Upper lobe of left lung (tissue), 6 donors: ENCODE data around the gene ADAMTS1. TPM values are rescaled to one million over a fixed set of nuclear protein-coding genes. Genes with fewer than 3 reads are reported as not detected.
A peak's percentile ranks its signal among the peaks of the same experiment; 100 is the strongest.

Experiments used
- ATAC-seq, 2 donors: fragments of 200-7000 bp; cut with Tn5 transposase; one replicate each; pipeline ENCODE4 v1.9.1; 2022; ENCODE audit warnings: mild to moderate bottlenecking in 2 of 2, moderate library complexity in 2 of 2; ENCODE audit not compliant: low FRiP score in 2 of 2
- DNase-seq, 2 donors: peaks; one replicate each; pipeline ENCODE4 v3.0.0-alpha.2; 2019 to 2020
- H3K27ac ChIP-seq, 4 donors: fragments of 200-600 bp; sonication (generic); one replicate each; pipeline ENCODE4 v1.5.1; 2016 to 2019
- H3K27me3 ChIP-seq, 4 donors: fragments of 200-600 bp; sonication (generic); one replicate each; pipeline ENCODE4 v1.5.1; 2017 to 2019
- H3K36me3 ChIP-seq, 4 donors: fragments of 200-600 bp; sonication (generic); one replicate each; pipeline ENCODE4 v1.5.1; 2016 to 2019
- H3K4me1 ChIP-seq, 4 donors: fragments of 200-600 bp; sonication (generic); one replicate each; pipeline ENCODE4 v1.5.1; 2018 to 2019
- H3K4me3 ChIP-seq, 4 donors: fragments of 200-600 bp; sonication (generic); one replicate each; pipeline ENCODE4 v1.5.1; 2017 to 2019; ENCODE audit warnings: mild to moderate bottlenecking in 2 of 4, moderate library complexity in 1 of 4
- H3K9me3 ChIP-seq, 4 donors: fragments of 200-600 bp; sonication (generic); one replicate each; pipeline ENCODE4 v1.5.1; 2018 to 2019
- CTCF ChIP-seq, 6 experiments: fragments of 450-650 bp in 4 of 6; fragments of 200-600 bp in 2 of 6; sonication (generic) in 2 of 6; IDR thresholded peaks; one replicate each; pipeline ENCODE4 v1.5.1; 2016 to 2019; ENCODE audit warnings: antibody characterized with exemption in 6 of 6
- EP300 ChIP-seq, 4 donors: sonication (generic); formaldehyde crosslinking; IDR thresholded peaks; one replicate each; pipeline ENCODE4 v1.5.1; 2017; ENCODE audit warnings: antibody characterized with exemption in 4 of 4, control low read depth in 2 of 4
- POLR2A ChIP-seq, 4 donors: fragments of 450-650 bp; IDR thresholded peaks; one replicate each; pipeline ENCODE4 v1.5.1; 2016 to 2017; ENCODE audit warnings: antibody characterized with exemption in 4 of 4, mild to moderate bottlenecking in 2 of 4
- POLR2AphosphoS5 ChIP-seq, 2 donors: sonication (generic); formaldehyde crosslinking; IDR thresholded peaks; one replicate each; pipeline ENCODE4 v1.5.1; 2017; ENCODE audit warnings: antibody characterized with exemption in 2 of 2
- WGBS, 2 donors: methylation state at CpG; one replicate each; pipeline ENCODE4 v1.1.5; 2017 to 2018; 5-methylcytosine and 5-hydroxymethylcytosine counted together
- total RNA-seq, 6 donors: library from RNA; depleted of rRNA in 4 of 6; stranded (reverse); fragments of >200 nt in 4 of 6; gene quantifications; one replicate each; pipeline versions ENCODE4 v1.1.0 to v1.2.1, GENCODE V29; 2016 to 2021
- donor health status: DM: no; HTN: no; CAD: no; lungs with moderate emphysema.
- donor health status: DM: no; HTN: yes; CAD: no; lungs with severe emphysema.

ADAMTS1 gene
- total RNA-seq, 6 donors from 2014 or later: 37.9 to 144 (median 58.4) TPM

- 2 to 5% methylated on average over 31 to 35 of the region's 35 CpGs for WGBS, 2 donors
- DNase-seq: peak; percentile 89 to 93
- Histone ChIP-seq H3K27me3 (peaks cover 0 to 12% (median 5%) of the 10 kb centered on the region in 4 donors), H3K4me3 (peak overlapping the region; percentile 59 to 83 (median 71)), H3K9me3 (no peaks in the 10 kb centered on the region), H3K4me1 (peaks cover 21 to 51% (median 31%) of the 10 kb centered on the region in 4 donors), H3K27ac (peak overlapping the region; percentile 88 to 98 (median 91)), H3K36me3 (peaks cover 0 to 44% (median 13%) of the 10 kb centered on the region in 4 donors)
- peak in 1 of 4 donors; percentile 9 for TF ChIP-seq POLR2A (IDR thresholded peaks at IDR 0.05)
- TF ChIP-seq CTCF (IDR thresholded peaks at IDR 0.05): no peak
- peak in 1 of 2 donors; percentile 51 for TF ChIP-seq POLR2AphosphoS5 (IDR thresholded peaks at IDR 0.05)
- no peak for TF ChIP-seq EP300 (IDR thresholded peaks at IDR 0.05)
- peak; percentile 70 to 86 for ATAC-seq
These were observed 2.0 kb downstream of the ADAMTS1 start for GRCh38 chr21:26842974-26843932.

GRCh38 chr21:26842300-26842699 lies 2.9 kb downstream of the ADAMTS1 start:
- TF ChIP-seq CTCF (IDR thresholded peaks at IDR 0.05): no peak
- TF ChIP-seq POLR2AphosphoS5 (IDR thresholded peaks at IDR 0.05): no peak
- TF ChIP-seq EP300 (IDR thresholded peaks at IDR 0.05): no peak
- TF ChIP-seq POLR2A (IDR thresholded peaks at IDR 0.05): no peak
- DNase-seq (no peak), ATAC-seq (no peak)
- Histone ChIP-seq H3K27ac (peak overlapping the region in 2 of 4 donors; percentile 91 to 98), H3K9me3 (no peaks in the 10 kb centered on the region), H3K4me3 (peak overlapping the region; percentile 12 to 75 (median 63)), H3K27me3 (peaks cover 0 to 12% (median 5%) of the 10 kb centered on the region in 4 donors), H3K36me3 (peaks cover 0 to 54% (median 22%) of the 10 kb centered on the region in 4 donors), H3K4me1 (peaks cover 21 to 51% (median 31%) of the 10 kb centered on the region in 4 donors)
- WGBS, 2 donors: 75 to 77% methylated on average over 11 of the region's 11 CpGs

GRCh38 chr21:26840912-26841311 lies 4.3 kb downstream of the ADAMTS1 start:
- ATAC-seq (no peak), DNase-seq (no peak)
- H3K4me3 ChIP-seq: peak overlapping the region in 1 of 4 donors; percentile 75
- no peak for TF ChIP-seq CTCF (IDR thresholded peaks at IDR 0.05)
- TF ChIP-seq POLR2A (IDR thresholded peaks at IDR 0.05): no peak
- no peak for TF ChIP-seq EP300 (IDR thresholded peaks at IDR 0.05)
- no peak for TF ChIP-seq POLR2AphosphoS5 (IDR thresholded peaks at IDR 0.05)
- H3K27me3 ChIP-seq: peaks cover 0 to 12% (median 5%) of the 10 kb centered on the region in 4 donors
- H3K4me1 ChIP-seq: peaks cover 13 to 37% (median 26%) of the 10 kb centered on the region in 4 donors
- H3K9me3 ChIP-seq: no peaks in the 10 kb centered on the region
- peaks cover 0 to 66% (median 25%) of the 10 kb centered on the region in 4 donors for H3K36me3 ChIP-seq
- WGBS, 2 donors: 78% methylated on average over 7 of the region's 7 CpGs
- no peak overlapping the region for H3K27ac ChIP-seq

GRCh38 chr21:26840201-26840600 lies 5.0 kb downstream of the ADAMTS1 start:
- ATAC-seq: no peak
- H3K4me1 ChIP-seq: peaks cover 13 to 30% (median 22%) of the 10 kb centered on the region in 4 donors
- peak in 1 of 2 donors; percentile 10 for DNase-seq
- H3K27ac ChIP-seq: no peak overlapping the region
- peaks cover 0 to 68% (median 25%) of the 10 kb centered on the region in 4 donors for H3K36me3 ChIP-seq
- 65 to 83% methylated on average over 10 of the region's 10 CpGs for WGBS, 2 donors
- TF ChIP-seq POLR2AphosphoS5 (IDR thresholded peaks at IDR 0.05) (no peak), CTCF (IDR thresholded peaks at IDR 0.05) (no peak)
- peaks cover 0 to 9% (median 4%) of the 10 kb centered on the region in 4 donors for H3K27me3 ChIP-seq
- H3K9me3 ChIP-seq: no peaks in the 10 kb centered on the region
- peak overlapping the region in 1 of 4 donors; percentile 5 for H3K4me3 ChIP-seq
